GM12873 (cell line): ENCODE results near the gene SOX6.

ENCODE experiments used
- TF ChIP-seq, protein P1 (sequence below): IDR thresholded peaks from 2 replicates; pipeline ENCODE4 v1.5.1; 2012; ENCODE audit warnings: low read depth, mild to moderate bottlenecking, moderate library complexity, low read length, control low read depth; ENCODE audit not compliant: insufficient read depth; ENCODE audit errors: missing control alignments

The SOX6 gene

DNA sequence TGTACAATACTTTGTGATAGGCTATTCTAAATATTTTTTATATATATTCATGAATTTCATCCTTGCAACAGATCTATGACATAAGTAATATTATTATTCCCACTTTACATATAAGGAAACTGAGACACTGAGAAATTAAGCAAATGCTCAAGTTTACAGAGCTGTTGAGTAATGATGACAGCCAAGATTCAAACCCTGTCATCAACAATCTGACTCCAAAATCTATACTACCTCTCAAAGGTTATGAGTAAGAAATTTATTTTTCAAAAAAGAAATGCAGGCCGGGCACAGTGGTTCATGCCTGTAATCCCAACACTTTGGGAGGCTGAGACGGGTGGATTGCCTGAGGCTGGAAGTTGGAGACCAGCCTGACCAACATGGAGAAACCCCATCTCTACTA lies 22.6 kb upstream of the SOX6 start:
- TF ChIP-seq, protein P1, sequence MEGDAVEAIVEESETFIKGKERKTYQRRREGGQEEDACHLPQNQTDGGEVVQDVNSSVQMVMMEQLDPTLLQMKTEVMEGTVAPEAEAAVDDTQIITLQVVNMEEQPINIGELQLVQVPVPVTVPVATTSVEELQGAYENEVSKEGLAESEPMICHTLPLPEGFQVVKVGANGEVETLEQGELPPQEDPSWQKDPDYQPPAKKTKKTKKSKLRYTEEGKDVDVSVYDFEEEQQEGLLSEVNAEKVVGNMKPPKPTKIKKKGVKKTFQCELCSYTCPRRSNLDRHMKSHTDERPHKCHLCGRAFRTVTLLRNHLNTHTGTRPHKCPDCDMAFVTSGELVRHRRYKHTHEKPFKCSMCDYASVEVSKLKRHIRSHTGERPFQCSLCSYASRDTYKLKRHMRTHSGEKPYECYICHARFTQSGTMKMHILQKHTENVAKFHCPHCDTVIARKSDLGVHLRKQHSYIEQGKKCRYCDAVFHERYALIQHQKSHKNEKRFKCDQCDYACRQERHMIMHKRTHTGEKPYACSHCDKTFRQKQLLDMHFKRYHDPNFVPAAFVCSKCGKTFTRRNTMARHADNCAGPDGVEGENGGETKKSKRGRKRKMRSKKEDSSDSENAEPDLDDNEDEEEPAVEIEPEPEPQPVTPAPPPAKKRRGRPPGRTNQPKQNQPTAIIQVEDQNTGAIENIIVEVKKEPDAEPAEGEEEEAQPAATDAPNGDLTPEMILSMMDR, result no peak

DNA sequence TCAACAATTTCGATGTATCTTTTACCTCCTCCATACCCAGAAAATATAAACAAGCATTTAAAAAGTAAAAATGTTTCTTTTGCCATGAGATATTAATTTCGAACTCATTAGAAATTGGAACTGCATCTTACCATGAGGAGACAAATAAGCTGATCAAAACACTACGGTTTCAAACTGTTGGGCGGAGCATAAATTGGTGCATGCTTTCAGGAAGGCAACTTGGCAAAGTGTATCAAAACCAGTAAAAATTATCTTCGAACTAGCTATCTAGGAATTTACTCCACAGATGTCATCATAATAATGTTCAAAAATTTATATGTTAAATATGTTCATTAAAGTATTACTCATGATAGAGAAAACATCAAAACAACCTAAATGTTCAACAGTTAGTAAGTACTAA lies 21.4 kb upstream of the SOX6 start:
- TF ChIP-seq, protein P1, result no peak

DNA sequence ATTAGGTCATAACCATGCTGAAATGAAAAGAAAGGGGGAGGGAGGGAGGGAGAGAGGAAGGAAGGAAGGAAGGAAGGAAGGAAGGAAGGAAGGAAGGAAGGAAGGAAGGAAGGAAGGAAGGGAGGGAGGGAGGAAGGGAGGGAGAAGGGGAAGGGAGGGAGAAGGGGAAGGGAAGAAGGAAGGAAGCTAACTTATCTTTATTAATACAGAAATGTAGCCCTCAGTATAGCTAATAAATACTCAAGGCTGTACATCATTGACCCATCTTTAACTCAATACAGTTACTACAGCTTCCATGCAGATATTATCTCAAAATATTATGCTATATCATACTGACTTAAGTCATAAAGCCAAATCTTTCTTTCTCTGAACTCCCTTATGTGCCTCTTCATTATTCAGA lies 17.4 kb upstream of the SOX6 start:
- TF ChIP-seq, protein P1, result no peak

DNA sequence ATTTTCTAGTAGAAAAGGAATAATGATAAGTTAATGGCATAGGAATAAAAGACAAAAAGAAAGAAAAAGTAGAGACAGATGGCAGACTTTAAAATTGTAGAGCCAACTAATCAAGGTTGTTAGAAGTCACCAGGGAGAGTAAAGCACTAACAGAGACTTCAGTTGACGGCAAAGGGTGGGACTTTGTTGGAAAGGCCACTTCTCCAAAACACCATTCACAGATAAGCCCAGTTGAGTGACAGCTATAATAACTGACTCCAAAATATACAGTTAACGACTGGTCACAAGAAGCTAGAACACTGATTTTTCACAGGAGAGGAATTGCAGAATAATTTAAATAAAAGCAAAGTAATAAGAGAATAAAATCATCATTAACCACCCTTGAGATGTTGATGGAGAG lies 16.0 kb upstream of the SOX6 start:
- TF ChIP-seq, protein P1, result no peak

DNA sequence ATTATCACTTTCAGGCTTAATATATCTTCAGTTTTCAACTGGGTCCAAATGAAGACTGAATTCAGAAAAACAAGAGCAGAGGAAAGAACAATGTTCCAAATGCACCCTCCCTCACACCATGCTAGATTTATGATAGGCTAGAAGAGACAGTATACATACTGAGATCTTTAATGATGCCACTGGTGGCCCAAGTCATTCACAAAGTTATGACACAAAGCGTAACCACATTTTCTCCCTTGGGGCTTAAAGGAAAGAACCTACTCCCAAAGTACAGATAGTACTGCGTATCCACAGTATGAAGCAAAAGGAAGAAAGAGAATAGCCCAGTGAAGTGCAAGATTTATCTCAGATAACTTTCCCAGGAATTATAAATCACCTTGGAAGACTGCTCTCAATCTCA lies 10.9 kb upstream of the SOX6 start:
- TF ChIP-seq, protein P1, result no peak

DNA sequence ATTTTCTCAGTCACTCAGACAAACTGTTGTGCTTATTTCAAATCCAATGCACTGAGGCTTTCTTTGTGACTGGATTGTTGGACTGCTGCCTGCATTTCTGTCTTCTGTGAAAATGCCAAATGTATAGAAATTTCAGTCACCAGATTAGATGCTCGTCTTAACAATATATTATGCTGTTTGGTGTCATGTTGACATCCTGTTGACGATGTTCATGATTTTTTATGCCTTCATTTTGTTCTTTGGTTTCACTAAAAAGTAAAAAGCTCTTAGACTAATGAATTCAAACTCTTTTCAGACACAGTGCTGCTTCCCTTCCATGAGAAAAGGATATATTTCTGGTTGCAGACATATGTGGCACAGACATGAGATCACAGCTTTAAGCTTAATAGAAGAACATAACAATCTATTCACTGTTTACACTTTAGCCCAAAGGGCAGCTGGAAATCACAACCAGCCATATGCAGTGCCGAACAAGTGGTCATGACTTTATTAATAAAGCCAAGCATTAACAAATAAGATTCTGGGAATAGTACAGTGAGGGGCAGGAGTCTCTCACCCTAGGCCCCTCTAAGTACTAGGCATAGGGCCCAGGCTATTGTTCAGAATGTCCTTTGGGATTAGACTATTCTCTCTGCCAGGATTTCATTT lies 9.4 kb upstream of the SOX6 start:
- TF ChIP-seq, protein P1, result no peak

DNA sequence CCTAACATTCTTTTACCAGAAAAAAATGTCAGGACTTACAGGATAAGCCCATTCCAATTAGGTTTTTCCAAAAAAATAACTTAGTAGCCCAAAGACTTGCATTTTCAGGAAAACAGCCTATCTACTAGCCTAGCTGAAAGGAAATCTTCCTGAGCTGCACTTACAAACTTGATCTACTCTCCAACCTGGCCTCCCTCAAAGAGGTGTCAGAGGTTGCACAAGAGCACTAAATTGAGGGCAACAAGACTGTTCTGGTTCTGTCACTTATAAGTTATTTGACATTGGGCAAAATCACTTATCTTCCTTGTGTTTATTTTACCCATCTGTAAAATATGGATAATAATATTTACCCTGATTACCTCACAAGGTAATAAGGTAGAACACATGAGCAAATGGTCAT lies 7.9 kb upstream of the SOX6 start:
- TF ChIP-seq, protein P1, result no peak
